IPS-NIHi7 (cell line): ENCODE data around the gene ABCA5.
"Not testable (repeated sequence)": the region's sequence is repeated elsewhere in the genome, so short reads cannot be mapped to it uniquely, and the experiment has no call there.

Source experiments
- DNase-seq: peaks from one replicate; pipeline ENCODE4 v3.0.0; 2012; ENCODE audit warnings: mixed read lengths; ENCODE audit errors: extremely low spot score

The ABCA5 gene

GRCh38 chr17:69331756-69332155 is 4.8 kb upstream of the ABCA5 start:
- no peak for DNase-seq

- no peak for DNase-seq
These were observed 415 bp downstream of the ABCA5 start for GRCh38 chr17:69326377-69327059.

GRCh38 chr17:69325518-69326376 is 1.2 kb downstream of the ABCA5 start:
- DNase-seq, result no peak

GRCh38 chr17:69323806-69324205 is 3.1 kb downstream of the ABCA5 start:
- no peak for DNase-seq

GRCh38 chr17:69320908-69321238 is 6.1 kb downstream of the ABCA5 start:
- DNase-seq, result no peak

- no peak for DNase-seq
These were observed 6.6 kb downstream of the ABCA5 start for GRCh38 chr17:69320210-69320907.

GRCh38 chr17:69317625-69318024 is 9.3 kb downstream of the ABCA5 start:
- no peak for DNase-seq

- DNase-seq, result no peak
These were observed 12.5 kb downstream of the ABCA5 start for GRCh38 chr17:69314246-69315065.

GRCh38 chr17:69305177-69305576 is 21.8 kb downstream of the ABCA5 start:
- DNase-seq, result no peak

GRCh38 chr17:69302682-69303081 is 24.3 kb downstream of the ABCA5 start:
- no peak for DNase-seq

GRCh38 chr17:69300222-69300621 is 26.7 kb downstream of the ABCA5 start:
- no peak for DNase-seq

- not testable (repeated sequence) for DNase-seq
These were observed 28.7 kb downstream of the ABCA5 start for GRCh38 chr17:69298120-69298722.

- DNase-seq, result no peak
These were observed 39.8 kb downstream of the ABCA5 start for GRCh38 chr17:69287168-69287567.

GRCh38 chr17:69286257-69286656 is 40.7 kb downstream of the ABCA5 start:
- no peak for DNase-seq

GRCh38 chr17:69284646-69285045 is 42.3 kb downstream of the ABCA5 start:
- DNase-seq, result no peak

GRCh38 chr17:69282002-69282401 is 44.9 kb downstream of the ABCA5 start:
- DNase-seq, result no peak

- DNase-seq, result not testable (repeated sequence)
These were observed 50.7 kb downstream of the ABCA5 start for GRCh38 chr17:69276279-69276678.

- DNase-seq, result no peak
These were observed 51.2 kb downstream of the ABCA5 start for GRCh38 chr17:69275751-69276150.

- DNase-seq, result no peak
These were observed 55.9 kb downstream of the ABCA5 start for GRCh38 chr17:69271023-69271422.

GRCh38 chr17:69269131-69269998 is 57.6 kb downstream of the ABCA5 start:
- no peak for DNase-seq
